ENCODE results near the gene SLMAP. TPM values are rescaled to one million over a fixed set of nuclear protein-coding genes. Genes with fewer than 3 reads are reported as not detected.
"Not testable (repeated sequence)": the region's sequence is repeated elsewhere in the genome, so short reads cannot be mapped to it uniquely, and the experiment has no call there.

SLMAP gene
- total RNA-seq, 1 donor from 2014 or later = 37.8 TPM

GRCh38 chr3:57869110-57869509, 113.0 kb downstream of the SLMAP start:
- DNase-seq (ENCODE audit: extremely low read depth, low read depth, low spot score) = not testable (repeated sequence)

DNA sequence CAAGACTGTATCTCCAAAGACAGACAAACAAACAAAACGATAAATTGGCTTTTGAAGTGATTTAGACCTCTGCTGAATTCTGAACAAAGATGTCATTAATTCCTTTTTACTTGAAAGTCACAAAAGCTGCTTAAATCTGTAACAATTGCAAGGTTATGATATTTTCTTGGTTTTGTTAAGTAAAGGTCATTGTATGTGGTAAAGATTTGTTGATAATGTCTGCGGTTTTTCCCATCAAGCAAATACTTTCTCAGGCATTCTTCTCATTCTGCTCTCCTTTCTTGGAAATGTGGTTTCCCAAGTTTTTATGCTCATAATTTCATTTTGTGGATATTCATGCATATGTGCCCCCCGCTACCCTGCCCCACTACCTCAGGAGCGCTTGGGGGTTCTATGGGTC, 116.5 kb downstream of the SLMAP start:
- no peak for DNase-seq (ENCODE audit: extremely low read depth, low read depth, low spot score)

DNA sequence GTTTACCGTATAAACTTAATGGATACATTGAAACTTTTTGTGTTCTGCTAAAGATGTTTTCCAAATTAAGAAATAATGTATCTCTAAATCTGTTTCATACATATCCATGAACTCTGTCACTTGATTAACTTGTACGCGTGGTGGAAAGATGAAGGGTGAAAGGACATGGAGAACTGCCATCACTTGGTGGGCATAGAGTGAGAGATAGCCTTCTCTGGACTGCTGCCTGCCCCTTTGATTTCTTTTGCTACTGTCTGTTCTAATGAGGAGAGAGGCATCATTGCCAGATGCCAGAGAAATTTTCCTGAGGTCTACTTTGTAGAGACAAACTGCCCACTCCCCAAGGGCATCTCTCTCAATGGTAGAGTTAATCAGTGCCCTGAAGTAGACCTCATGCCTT, 120.5 kb downstream of the SLMAP start:
- DNase-seq (ENCODE audit: extremely low read depth, low read depth, low spot score) = no peak

- DNase-seq (ENCODE audit: extremely low read depth, low read depth, low spot score) = no peak
Observed at GRCh38 chr3:57877116-57877515, 121.0 kb downstream of the SLMAP start.

DNA sequence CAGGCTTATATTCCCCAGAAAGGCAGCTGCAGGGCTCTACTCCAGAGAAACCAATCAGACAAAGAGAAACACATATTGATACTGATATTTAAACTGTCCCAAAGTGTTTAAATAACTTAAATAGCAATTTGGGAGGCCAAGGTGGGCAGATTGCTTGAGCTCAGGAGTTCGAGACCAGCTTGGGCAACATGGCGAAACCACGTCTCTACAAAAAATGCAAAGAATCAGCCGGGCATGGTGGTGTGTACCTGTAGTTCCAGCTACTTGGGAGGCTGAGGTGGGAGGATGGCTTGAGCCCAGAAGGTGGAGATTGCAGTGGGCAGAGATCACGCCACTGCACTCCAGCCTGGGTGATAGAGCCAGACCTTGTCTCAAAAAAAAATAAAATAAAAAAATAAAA, 128.3 kb downstream of the SLMAP start:
- not testable (repeated sequence) for DNase-seq (ENCODE audit: extremely low read depth, low read depth, low spot score)

- DNase-seq (ENCODE audit: extremely low read depth, low read depth, low spot score) = no peak
Observed at GRCh38 chr3:57889807-57890206, 133.7 kb downstream of the SLMAP start.

DNA sequence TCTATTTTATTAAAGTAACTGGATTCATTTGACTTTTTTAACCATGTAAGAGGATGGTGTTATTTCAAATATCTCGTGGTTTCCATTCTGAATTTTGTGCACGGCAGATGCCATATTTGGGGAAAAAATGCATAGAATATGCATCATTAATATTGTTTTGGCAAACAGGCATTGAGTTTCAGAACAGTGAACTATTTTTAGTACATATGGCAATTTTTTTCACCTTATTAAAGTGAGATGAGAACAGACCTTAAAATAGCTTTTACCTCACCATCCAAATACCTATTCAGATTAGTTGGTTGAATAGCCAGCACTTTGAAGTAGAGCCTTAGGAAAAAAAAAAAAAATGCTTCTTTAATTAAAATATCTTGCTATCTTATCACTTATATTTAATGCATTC, 134.8 kb downstream of the SLMAP start:
- no peak for DNase-seq (ENCODE audit: extremely low read depth, low read depth, low spot score)

DNA sequence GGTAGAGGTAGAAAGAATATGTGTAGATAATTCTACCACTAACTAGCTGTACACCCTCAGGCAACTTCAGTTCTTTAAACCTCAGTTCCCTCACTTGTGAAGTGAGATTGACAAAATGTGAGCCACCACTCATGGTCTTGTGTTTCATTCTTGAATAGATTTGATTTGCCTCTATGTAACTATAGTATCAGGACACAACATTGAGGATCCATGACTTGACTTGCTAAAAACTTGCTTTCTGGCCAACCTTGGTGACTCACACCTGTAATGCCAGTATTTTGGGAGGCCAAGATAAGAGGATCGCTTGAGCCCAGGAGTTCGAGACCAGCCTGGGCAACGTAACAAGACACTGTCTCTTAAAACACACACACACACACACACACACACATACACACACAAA, 136.3 kb downstream of the SLMAP start:
- no peak for DNase-seq (ENCODE audit: extremely low read depth, low read depth, low spot score)

DNA sequence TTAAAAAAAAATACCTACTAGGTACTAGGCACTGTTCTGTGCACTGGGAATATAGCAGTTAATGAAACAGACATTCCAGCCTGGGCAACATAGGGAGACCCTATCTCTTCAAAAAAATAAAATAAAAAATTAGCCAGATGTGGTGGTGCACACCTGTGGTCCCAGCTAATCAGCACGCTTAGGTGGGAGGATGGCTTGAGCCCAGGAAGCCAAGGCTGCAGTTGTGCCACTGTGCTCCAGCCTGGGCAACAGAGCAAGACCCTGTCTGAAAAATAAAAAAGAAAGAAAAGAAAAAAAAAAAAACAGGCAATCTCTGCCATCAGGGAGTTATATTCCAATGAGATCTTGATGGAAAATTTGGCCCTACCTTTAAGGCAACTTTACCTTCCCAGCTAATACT, 137.0 kb downstream of the SLMAP start:
- no peak for DNase-seq (ENCODE audit: extremely low read depth, low read depth, low spot score)

DNA sequence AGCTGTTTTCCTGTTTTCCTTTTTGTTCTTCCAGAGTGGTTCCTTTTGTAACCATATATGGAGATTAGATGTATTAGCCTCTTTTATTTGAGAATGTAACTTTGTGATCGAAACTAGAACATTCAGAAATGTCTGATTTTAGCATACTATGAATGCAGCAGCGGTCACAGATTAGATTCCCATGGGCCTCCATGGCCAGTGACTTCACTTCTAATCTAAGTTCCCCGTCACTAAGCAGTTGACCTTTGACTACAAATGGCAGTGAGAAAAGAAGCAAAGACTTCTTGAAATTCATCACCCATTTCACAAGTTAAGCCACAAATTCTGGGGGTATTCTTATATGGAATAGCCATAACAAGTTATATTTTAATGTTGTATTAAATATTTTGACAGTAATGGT, 137.6 kb downstream of the SLMAP start:
- DNase-seq (ENCODE audit: extremely low read depth, low read depth, low spot score) = no peak

DNA sequence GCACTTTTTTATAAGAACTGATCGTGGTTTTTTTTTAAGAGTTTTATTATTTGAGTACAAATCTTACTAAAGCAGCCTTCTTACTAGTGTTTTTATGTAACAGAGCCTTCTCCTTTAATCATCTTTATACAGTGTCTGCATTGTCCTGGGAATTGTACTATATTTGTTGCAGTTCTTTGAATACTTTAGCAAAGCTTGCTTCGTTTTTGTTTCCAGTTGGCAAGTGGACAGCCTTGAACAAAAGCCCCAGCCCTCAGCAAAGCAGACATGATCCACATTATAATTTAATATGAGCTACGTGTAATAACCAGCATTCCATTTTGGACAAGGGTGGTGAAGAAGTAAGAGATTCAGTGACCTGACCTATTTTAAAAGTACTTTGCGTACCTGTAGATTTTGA, 139.9 kb downstream of the SLMAP start:
- no peak for DNase-seq (ENCODE audit: extremely low read depth, low read depth, low spot score)

GRCh38 chr3:57896691-57897090, 140.6 kb downstream of the SLMAP start:
- no peak for DNase-seq (ENCODE audit: extremely low read depth, low read depth, low spot score)

DNA sequence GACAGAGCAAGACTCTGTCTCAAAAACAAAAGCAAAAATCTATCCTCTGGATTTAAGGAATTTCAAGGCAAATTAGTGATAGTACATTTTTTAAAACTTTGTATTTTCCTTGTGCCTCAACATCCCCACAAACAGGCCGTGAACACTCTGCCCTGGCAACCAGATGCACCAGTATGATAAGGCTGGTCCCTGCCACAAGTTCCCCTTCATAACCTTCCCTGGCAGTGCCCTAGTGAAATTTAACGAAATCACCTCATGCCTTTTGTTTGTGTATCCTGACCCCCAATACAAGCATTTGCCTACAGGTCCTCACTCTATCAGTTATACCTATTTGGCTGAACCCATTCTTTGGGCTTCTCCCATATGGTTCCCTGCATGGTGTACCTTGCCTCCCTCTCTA, 144.7 kb downstream of the SLMAP start:
- DNase-seq (ENCODE audit: extremely low read depth, low read depth, low spot score) = no peak

DNA sequence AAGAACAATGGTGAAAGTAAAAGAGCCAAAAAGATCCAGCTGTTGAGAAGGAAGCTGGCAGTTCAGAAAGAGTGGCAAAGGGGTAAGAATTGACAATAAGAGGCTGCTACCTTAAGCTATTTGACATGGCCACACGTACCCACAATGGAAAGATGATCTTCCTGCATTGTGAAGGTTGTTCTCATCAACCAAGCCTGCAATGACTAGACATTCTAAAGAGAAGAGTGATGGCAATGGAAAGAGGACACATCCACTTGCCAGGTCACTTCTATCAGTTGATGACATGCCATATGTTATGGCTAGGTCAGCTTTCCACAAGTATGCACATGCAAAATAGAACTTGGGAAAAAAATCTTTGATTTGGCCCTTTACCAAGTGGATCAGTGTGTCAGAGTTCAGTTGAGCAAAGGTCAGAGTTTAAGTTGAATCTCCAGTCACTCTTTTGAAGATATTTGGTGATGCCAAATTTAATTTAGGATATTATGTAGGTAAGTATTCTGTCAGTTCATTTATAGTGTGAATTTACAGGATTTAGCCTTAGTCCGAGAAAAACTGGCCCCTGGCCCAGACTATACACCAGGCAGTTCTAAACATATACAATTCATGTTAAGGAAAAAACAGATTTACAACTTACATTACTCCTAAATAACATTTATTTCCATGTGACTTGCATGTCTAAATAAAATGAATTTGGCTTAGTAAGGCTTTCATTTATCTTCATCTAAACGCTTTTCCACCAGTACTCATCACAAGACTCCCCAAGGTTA, 147.2 kb downstream of the SLMAP start:
- no peak for DNase-seq (ENCODE audit: extremely low read depth, low read depth, low spot score)

GRCh38 chr3:57910990-57911389, 154.9 kb downstream of the SLMAP start:
- DNase-seq (ENCODE audit: extremely low read depth, low read depth, low spot score) = no peak

- no peak for DNase-seq (ENCODE audit: extremely low read depth, low read depth, low spot score)
Observed at GRCh38 chr3:57911593-57911992, 155.5 kb downstream of the SLMAP start.

DNA sequence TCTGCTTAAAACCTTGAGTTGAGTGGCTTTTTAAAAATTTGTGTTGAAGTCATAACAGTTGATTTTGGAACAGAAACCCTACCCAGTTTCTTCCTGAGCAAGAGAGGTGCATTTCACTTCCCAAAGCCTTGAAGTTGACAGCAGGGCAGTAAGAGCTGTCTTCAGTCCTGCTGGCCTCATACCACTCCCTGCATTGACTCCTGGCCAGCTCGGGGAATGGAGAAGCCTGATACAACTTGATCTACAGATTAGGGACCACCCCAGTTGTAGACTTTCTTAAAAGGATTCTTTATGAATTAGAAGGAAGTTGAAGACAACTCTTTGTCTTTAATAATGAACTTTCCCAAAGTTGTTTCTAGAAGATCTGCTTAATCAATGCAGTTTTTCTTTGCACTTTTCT, 161.5 kb downstream of the SLMAP start:
- DNase-seq (ENCODE audit: extremely low read depth, low read depth, low spot score) = no peak

DNA sequence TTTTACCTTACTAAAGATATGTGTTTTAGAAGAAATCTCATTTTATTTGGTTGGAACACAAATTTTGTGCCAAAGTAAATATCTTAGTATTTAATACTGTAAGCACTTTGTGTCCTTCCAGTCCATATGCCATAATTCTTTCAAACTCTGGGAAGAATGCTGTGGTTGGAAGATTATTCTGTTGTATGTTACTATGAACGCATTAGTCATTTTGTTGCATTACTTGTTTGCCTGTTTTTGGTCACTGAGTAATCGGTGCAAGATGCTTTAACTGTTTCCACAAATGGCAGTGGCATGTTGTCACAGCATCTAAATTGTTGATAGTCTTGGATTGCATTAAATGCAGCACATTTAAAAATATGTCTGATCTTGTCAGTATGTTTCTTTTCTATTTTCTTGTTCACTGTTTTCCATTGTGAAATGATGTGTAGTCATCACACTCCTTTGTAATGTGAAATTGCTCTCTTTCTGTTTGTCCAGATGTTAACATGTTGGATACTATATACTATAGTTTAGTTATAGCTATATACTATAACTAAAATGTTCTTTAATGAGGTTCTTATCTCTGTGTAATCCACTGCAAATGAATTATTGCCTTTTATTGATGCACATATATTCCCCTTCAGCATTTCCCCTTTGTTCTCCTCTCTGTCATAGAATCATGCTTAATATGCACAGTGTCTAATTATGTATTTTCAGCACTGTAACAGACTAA, 162.2 kb downstream of the SLMAP start:
- DNase-seq (ENCODE audit: extremely low read depth, low read depth, low spot score) = no peak

GRCh38 chr3:57919987-57920386, 163.9 kb downstream of the SLMAP start:
- no peak for DNase-seq (ENCODE audit: extremely low read depth, low read depth, low spot score)

DNA sequence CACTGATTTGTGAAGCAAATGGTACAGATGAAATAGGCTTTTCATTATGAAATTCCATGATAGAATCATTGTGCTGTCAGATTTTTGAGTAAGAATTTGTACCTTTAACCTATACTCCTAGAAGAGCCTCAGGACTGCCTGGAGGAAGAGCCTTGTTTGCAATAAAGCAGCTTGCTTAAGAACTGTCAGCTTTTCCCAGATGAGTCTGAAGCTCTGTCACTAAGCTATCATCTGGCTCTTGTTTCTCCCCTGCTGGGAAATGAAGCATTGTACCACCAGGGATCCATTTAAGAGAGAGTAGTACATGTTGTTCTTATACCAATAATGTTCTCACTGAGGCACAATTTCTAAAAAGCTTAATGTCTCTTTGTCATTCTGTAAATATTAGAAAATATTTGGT, 167.0 kb downstream of the SLMAP start:
- DNase-seq (ENCODE audit: extremely low read depth, low read depth, low spot score) = no peak

GRCh38 chr3:57923752-57924151, 167.6 kb downstream of the SLMAP start:
- DNase-seq (ENCODE audit: extremely low read depth, low read depth, low spot score) = no peak

GRCh38 chr3:57927166-57927565, 171.1 kb downstream of the SLMAP start:
- no peak for DNase-seq (ENCODE audit: extremely low read depth, low read depth, low spot score)

Data from glomerular endothelial cell (primary cell).